Activated T-helper 9 cell treated with anti-CD3 and anti-CD28 coated beads, Interleukin-2, amount 50 U/mL, for 16 hours (primary cell): ENCODE results near the gene COL20A1.

Experiments
- DNase-seq: peaks from one replicate; pipeline ENCODE4 v3.0.0-alpha.2; 2020; ENCODE audit warnings: low read depth

The COL20A1 gene

DNA sequence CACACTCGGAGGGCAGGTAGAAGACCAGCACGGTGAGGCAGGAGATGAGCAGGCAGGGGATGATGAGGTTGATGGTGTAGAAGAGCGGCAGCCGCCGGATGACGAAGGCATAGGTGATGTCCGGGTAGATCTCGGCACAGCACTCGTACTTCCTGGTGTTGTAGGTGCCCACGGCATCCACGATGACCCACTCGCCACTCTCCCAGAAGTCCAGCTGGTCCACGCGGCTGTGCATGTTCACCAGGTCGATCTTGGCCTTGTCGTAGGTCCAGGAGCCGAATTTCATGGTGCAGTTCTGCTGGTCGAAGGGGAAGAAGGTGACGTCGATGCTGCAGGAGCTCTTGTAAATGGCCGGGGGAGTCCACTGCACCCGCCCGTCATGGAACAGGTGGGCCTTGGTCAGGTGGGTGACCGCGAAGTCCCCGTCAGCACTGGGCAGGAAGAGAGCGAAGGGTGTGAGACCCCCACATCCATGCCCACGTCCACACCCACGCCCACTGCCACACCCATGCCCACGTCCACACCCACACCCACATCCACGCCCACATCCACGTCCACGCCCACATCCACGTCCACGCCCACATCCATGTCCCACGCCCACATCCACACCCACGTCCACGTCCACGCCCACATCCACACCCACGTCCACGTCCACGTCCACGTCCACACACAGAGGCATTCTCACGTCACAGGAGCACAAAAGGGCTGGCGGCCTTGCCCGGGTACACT is 57.8 kb downstream of the COL20A1 start:
- no peak for DNase-seq

DNA sequence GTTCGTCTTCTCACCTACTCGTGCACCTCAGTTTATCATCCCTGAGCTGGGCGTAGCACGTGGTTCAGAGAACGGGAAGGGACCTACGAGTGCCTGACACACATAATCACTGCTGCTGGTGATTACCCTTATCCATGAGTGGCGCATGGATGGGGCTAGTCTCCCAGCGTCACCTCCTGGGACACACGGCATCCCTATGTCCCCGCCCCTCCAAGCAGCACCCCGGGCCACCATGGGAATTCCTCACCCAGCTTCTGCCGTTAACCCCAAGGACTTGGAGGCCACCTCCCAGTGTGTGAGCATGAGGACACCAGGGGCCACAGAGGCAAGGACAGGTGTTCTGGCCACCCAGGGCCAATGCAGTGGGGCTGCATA is 58.3 kb downstream of the COL20A1 start:
- DNase-seq: no peak

DNA sequence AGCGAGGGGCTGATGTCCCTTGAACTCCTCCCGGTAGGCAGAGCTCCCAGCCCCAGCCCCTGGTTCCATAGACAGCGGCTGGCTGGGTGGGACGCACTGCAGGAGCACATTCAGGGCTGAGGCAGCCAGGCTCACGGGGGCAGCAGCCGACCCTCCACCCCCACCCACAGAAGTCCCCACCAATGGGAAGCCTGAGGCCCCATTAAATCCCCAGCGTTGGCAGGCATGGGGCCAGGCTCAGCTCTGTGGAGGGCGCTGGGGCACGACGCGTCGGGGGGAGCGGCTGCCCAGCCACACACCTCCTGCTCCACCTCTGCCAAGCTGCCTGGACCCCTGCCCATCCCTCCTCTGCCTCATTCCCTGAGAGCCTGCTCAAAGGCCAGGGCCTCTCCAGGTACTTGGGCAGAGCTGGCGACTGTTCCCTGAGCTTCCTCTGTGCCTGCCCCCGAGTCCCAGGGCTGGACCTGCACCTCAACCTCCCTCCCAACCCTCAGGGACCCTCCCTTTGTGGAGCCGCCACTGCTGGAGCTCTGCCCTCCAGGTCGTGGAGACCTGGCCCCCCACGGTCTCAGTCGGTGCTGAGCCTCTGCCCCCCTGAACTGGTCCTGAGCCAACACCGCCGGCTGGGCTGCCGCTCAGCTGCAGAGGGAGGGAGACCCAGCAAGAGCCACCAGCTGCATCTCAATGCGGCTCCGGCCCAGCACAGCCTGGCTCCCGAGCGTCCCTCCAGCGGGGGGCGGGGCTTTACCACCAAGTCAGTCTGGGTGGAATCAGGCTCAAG is 59.0 kb downstream of the COL20A1 start:
- no peak for DNase-seq

DNA sequence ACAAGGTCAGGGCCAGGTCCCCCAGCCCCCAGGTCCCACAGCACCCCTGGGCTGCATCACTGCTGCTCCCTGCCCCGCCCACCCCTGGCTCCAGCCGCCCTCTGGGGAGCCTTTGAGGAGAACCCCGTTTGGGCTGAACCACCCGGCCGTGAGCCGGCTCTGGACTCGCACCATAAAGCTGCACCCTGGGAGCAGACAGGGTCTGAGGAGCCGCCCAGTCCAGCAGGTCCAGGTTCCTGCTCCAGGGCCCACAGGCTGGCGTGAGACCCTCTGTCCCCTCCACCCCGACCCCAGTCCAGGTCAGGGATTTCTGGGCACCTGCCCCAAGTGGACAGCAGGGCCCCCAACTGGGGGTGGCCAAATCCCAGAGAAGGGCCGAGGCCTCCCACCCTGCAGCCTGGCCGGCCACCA is 59.8 kb downstream of the COL20A1 start:
- no peak for DNase-seq

DNA sequence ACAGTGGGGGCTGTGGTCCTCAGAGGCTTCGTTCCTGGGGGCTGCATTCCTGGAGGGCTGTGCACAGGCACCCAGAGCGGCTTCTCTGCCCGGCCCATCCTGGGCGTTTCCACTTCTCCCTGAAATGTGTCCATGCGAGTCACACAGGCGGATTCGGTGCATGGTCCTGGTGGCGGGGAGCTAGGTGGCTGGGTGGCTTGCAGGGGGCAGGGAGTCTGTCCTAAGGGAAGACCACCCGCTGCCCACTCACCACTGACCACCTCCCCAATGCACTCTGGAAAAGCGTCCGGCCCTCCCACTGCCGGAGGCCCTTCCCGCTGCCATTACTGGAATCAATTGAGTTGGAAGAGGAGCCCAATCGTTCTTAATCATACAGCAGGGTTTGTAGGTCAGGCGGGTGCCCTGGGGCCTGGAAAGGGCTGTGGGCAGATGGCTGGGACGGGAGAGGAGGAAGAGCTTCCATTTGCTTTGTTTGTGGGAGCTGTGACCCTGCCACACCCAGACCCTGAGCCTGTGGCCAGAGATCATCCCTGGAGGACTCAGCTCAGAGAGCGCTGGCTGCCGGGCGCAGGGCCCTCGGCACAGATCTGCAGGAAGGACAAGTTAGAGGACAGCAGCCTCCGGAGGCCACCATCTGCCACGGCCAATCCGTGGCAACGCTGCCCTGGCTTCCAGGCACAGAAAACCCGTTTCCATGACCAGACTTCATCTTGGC is 61.8 kb downstream of the COL20A1 start:
- DNase-seq: no peak

DNA sequence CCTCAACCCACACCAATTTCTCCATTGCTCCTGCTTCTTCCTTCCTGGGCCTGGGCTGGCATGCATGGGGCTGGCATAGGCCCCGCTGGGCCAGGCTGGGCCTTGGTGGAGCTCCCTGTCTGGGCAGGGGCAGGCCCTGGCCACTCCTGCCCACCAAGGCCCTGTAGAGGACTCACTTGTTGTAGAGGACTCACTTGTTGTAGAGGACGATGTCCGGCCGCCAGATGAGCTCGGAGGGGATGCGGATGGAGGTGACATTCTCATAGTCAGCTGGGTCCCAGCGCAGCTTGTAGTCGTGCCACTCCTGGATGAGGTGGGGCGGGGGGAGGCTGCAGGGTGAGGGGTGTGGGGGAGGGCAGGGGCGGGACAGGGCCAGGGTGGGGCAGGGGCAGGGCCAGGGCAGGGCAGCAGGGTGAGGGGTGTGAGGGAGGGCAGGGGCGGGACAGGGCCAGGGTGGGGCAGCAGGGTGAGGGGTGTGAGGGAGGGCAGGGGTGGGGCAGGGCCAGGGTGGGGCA is 62.9 kb downstream of the COL20A1 start:
- DNase-seq: no peak

DNA sequence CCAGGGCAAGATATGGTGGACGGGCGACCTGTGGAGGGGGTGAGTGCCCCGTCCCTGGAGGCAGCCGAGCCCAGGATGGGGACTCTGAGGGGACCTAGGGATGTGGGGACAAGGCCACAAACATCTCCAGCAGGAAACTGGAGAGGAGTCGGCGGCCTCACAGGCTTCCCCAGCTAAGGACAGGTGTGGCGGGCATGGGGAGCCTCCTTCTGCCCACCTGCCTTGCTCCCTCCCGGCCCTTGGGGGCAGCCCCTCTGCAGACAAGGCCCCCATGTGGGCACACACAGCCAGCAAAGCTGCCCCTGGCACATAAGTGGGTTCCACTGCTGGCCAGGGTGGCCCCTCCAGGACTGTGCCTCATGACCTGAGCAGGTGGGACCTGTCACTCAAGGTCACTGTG is 63.5 kb downstream of the COL20A1 start:
- DNase-seq: no peak

DNA sequence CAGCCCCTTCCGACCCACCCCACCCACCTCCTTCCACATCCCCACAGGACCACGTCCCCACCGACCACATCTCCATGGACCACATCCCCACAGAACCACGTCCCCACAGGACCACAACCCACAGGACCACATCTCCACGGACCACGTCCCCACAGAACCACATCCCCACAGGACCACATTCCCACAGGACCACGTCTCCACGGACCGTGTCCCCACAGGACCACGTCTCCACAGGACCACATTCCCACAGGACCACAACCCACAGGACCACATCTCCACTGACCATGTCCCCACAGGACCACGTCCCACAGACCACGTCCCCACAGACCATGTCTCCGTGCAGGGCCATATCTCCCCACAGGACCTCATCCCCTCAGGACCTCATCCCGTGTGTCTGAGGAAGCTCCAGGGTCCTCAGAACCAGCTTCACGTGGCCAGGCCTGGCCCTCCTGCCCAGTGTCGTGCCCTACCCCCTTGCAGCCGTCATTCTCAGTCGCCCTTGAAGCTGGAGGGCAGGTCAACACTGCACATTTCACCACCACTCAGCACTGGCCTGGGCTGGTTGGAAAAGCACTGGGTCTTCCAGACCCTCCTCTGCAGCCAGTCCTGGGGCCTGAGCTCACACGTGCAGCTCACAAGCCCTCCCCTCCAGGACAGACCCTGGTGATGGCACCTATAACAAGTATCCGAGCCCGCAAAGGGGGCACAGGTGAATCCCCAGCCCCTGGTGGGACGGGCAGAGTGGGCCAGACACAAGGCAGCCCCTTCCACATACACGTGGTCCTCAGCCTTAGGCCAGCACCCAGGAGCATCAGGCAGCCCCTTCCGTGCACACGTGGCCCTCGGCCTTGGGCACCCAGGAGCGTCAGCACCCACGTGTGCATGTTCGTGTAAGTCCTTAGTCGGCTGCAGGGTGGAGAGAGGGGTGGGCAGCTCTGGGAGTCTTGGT is 64.2 kb downstream of the COL20A1 start:
- DNase-seq: no peak

DNA sequence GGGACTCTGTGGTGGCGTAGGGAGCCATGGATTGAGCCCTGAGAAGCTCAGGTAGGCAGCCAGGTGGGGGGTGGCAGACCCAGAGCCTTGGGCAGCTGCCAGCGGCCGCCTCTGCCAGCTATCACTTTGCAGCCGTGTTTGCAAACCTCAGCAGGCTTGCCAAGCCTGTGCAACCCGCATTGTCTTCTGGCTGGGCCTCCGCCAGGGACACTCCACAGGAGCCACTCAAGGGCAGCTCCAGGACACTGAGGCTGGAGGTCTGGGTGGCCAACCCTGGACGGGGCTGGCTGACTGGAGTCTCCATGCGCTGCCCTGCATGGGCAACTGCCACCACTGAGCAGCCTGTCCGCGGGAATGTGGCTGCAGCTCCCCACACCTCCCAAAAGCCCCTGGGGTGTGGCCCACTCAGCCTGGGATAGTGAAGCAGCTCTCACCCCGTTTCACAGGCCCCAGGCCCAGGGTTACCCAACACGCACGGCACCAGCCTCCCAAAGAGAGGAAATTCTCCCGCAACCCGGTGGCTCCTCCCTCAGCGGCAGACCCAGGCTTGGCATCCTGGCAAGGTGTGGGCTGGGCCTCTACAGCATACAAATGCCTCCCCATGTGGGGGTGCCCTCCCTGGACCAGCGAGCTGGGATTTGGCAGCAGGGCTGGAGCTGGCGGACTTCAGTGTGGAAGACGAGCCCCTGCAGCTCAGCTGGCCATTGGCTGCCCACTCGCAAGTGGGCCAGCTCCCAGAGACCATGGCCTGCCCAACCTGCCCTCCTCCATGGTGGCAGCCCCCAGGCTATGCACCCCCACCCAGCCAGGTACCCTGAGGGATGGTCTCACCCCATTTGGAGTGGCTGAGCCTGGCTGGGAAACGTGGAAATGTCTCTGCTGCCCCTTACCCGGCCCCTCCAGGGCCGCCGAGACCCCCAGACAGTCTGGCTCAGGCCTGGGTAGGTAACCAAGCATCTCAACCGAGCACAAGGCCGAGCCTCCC is 65.2 kb downstream of the COL20A1 start:
- no peak for DNase-seq

DNA sequence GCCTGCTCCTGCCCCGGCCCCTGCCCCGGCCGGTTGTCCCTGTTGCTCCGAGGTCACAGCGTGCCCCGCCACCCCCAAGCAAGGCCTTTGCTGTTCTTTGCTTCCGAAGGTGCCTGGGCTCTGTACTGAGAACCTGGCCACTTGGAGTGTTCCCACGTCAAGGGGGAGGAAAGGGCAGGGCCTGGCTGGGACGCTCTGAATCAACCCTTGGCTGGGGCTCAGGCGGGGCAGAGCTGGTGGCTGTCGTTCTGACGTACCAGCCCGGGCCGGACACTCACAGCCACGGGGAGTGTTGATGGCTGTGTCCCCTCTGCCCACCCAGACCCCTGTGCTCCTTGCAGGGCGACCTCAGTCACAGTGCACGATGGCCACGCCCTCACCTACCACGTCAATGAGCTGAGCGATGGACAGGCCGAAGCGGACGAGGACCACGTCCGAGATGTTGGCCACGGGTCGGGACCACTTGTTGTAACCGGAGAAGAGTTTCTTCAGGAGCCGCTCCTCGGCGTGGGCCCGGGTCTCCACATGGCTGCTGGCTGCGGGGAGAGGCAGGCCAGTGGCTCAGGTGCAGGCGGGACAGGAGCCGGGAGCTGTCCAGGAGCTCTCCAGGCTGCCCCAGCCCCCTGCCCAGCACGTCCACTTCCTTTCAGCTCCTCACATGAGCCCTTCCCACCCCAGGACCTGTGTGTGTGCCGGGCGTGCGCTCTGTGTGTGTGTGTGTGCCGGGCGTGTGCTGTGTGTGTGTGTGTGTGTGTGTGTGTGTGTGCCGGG is 66.4 kb downstream of the COL20A1 start:
- DNase-seq: no peak

DNA sequence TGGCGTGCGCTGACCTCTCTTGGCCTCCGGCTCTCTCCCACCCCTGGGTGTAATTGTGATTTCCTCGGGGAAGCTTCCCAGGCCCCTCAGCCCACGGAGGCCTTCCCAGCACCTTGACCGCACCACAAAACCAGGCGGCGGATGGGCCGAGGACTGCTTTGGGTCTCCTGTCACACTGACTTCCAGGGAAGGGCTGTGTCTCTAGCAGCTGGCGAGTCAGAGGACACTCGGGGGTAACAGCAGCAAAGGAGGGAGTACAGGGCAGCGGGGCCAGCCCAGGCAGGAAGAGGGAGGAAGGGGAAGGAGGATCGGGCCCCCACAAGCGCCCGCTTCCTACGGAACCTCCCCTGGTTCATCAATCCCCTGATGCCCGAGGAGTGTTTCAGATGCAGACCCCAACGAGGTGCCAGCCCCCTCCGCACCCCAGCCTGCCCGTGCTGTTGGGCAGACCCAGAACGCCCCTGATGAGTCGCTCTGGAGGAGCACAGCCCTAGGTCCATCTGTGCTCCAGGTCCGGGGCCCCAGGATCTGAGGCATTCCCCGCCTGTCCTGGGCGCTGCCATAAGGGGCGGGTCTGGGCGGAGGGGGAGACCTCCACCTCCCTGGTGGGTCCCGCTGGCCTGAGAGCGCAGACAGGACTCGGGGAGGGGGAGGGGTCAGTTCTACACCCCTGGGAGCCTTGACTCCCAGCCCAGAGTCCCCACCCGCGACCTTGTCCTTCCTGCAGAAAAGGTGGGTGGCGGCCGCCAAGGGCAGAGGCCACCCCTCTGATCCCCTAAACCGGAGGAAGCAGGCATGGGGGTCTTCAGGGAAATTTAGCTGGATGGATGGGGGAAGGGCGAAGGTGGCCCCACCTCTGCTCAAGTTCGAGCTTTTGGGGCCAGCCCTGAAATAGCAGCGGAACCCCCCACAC is 67.2 kb downstream of the COL20A1 start:
- no peak for DNase-seq

DNA sequence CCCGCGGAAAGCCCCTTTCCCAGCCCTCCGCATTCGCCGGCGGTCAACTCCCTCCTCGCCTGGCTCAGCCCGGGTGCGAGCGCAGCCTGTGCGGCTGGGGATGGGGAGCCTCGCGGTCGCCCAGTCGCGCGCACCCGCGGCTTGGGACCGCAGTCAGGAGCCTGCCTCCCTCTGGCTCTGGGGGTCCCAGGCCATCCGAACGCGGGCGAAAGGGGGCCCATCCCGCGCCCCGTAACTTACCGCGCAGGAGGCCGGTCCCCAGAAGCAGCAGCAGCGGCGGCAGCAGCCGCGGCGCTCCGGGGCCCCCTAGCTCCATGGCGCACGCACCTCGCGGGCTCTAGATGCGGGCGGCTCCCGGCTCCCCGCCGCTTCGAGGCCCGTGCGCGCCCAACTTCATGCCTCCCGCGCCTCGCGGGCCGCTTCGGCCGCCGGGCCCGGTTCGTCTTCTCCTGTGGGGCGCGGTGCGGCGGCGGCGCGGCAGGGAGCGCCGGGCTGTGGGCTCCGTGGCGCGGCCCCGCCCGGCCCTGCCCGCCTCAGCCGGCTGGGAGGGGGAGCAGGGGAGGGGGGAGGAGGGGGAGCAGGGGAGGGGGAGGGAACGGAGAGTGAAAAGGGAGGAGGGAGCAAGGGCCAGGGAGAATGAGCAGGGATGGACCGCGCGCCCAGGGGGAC is 68.0 kb downstream of the COL20A1 start, which contains the start of gene CHRNA4:
Gene CHRNA4 (minus strand): TSS at position 500 of the 669 bp plus-strand sequence. CDS start 184 bp downstream, at position 316.
- DNase-seq: no peak

DNA sequence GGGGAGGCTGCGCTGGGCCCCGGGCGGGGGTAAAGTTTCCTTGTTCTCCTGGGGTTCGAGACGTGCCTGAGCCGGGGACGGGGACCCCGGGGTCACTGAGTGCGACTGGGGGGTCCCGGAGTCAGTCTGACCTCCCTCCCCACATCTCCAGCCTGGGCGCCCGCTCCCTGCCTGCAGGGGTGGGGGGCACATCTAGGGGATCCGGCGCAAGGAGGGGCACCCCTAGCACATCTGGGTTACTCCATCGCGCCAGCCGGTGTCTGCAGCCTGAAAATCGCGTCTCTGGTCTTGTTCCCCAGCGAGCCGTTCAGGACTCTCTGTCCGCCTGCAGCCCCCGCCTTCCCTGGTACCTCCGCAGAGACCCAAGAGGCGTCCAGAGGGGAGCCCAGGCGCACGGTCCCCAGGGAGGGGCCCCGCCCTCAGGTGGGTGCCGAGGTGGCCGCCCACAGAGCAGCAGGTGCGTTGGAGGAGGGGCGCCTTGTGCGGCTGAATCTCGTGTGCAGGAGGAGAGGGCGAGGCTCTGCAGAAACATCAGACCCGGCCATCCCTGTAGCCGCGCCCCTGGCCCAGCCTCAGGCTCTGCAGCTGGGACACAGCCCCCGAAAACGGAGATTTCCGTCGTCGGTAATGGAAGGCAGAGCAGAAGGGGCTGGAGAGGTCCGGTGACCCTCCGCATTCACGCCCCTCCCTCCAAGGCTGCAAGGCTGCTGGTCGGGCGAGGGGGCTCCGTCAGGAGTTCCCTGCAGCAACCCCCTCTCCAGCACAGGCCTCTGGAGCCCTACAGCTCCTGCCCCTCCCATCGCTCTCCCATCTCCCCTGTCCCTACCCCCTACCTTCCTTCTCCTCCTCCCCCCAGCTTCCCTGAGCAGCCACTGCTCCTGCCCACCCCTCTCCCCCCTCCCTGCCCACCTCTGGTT is 68.8 kb downstream of the COL20A1 start:
- DNase-seq: no peak

DNA sequence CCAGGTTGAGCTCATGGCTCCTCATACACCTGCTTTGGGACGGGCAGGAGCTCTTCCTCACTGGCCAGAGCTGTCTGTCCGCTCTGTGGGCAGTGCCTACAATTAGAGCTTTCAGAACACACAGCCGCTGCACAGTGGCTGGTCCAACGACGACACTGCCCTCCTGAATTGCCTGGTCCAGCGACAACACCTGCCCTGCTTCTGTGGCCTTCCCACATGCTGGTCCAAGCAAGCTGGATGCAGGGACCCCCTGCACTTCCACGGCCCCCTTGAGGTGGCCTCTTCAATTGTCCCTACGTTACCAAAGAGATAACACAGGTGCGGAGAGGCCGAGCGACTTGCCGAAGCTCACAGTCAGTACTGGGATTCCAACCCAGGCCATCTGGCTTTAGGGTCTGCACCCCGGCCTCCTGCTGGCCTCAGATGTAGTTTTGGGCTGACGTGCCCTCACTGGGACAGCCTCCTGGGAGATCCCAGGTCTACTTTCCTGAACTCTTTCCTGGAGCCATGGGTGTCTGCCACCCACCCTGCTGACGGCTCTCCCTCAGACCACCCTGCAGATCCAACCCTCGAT is 69.5 kb downstream of the COL20A1 start:
- no peak for DNase-seq

DNA sequence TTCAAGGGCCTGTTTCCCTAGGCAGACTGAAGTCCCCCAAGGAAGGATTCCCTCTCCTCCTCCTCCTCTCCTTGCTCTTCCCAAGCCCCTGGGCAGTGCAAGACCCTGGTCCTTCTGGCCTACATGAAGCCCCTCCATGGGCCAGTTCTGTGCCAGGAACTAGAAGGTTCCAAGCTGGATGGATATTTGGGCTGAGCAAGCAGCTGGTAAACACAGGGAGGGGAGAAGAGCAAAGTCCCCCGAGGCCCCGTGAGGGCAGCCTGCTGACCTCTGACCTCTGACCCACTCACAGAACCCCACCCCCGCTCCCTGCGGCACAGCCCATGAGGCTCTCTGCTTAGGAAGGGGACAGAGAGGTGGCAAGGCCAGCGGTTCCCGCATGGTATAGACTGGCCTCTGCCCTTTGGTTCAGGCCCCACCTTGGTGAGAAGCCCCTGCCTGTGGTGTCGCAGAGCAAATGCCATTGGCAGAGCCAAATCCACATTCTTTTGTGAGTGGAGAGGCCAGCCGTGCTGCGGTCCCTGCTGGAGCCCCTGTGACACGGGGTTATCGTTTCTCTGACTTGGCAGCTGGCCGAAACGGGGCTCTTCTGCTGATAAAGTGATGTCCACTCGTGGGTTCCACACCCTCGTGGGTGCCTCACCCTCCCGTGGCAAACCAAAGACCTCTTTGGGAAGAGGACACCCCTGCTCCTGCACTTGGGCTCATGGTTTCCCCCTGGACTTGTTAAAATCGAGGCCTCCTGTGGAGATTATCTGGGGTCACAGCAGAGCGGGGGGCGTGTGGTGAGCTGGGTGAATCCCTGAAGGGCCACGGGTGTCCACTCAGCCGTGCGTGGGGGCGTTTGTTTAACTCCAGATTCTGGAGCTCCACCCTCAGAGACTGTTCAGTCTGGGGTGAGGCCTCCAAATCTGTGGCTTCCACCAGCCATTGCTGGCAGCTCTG is 70.3 kb downstream of the COL20A1 start:
- DNase-seq: no peak
